AG09309 (cell line): ENCODE data around the gene METTL24.

Source experiments
- DNase-seq: peaks from one replicate; pipeline ENCODE4 v3.0.0-alpha.2; 2010; ENCODE audit warnings: low read depth
- H3K4me3 ChIP-seq: 2 replicates; pipeline ENCODE4 v1.5.1; 2011; ENCODE audit warnings: mild to moderate bottlenecking, low read depth, low read length, moderate library complexity; ENCODE audit not compliant: control insufficient read depth
- CTCF ChIP-seq: IDR thresholded peaks from 2 replicates; pipeline ENCODE4 v1.5.1; 2011; ENCODE audit warnings: mild to moderate bottlenecking, low read depth, low read length, inconsistent platforms; ENCODE audit not compliant: insufficient read depth, control insufficient read depth; ENCODE audit errors: missing control alignments

The METTL24 gene

GRCh38 chr6:110195639-110196038, 162.5 kb downstream of the METTL24 start:
- no peak overlapping the region for H3K4me3 ChIP-seq
- DNase-seq, result no peak
- TF ChIP-seq CTCF, result no peak
